HG03175 (cell line): ENCODE results near the gene NSL1.

ENCODE experiments used
- ATAC-seq: cut with Tn5 transposase; IDR thresholded peaks from one replicate; pipeline ENCODE4 v1.9.1; 2021; ENCODE audit warnings: mild to moderate bottlenecking, moderate library complexity; ENCODE audit not compliant: unreplicated experiment

Gene NSL1, protein sequence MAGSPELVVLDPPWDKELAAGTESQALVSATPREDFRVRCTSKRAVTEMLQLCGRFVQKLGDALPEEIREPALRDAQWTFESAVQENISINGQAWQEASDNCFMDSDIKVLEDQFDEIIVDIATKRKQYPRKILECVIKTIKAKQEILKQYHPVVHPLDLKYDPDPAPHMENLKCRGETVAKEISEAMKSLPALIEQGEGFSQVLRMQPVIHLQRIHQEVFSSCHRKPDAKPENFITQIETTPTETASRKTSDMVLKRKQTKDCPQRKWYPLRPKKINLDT

DNA sequence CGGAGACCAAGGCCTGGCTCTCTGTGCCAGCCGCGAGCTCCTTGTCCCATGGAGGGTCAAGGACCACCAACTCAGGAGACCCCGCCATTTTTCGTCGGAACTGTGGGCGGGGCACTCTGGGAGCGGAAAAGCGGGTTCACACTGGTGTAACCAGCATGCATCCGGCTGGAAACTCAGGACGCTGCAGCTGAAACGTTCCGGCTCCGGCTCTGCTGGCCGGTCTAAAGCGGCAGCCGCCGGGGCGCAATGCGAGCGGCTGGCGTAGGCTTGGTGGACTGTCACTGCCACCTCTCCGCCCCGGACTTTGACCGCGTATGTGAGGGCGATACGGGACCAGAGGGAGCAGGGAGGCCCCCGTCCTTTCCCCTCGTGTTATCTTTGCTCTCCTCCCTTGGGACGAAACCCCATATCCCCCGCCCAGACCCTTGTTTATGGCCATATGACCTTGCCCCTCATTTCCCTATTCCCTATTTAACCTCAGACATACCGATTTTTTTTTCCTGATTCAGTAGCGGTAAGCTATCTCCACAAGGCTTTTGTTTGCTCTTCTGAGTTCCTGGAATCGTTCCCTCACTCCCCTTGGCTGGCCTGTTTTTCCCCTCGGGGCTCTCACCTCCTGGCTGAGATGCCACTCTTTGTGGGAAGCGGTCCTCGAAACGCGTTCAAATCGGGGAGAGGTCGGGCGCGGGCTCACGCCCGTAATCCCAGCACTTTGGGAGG lies at the start of gene NSL1, which contains the start of gene TATDN3:
Gene NSL1, minus strand, starts transcription at position 102 of the 720 bp plus-strand sequence. Its CDS starts 14 bp downstream, at position 88.
Gene TATDN3, plus strand, starts transcription at position 219 of the 720 bp plus-strand sequence. Its CDS starts 28 bp downstream, at position 247.
- peak; percentile 61 for ATAC-seq

GRCh38 chr1:212838145-212838544 lies 46.6 kb upstream of the NSL1 start:
- no peak for ATAC-seq

DNA sequence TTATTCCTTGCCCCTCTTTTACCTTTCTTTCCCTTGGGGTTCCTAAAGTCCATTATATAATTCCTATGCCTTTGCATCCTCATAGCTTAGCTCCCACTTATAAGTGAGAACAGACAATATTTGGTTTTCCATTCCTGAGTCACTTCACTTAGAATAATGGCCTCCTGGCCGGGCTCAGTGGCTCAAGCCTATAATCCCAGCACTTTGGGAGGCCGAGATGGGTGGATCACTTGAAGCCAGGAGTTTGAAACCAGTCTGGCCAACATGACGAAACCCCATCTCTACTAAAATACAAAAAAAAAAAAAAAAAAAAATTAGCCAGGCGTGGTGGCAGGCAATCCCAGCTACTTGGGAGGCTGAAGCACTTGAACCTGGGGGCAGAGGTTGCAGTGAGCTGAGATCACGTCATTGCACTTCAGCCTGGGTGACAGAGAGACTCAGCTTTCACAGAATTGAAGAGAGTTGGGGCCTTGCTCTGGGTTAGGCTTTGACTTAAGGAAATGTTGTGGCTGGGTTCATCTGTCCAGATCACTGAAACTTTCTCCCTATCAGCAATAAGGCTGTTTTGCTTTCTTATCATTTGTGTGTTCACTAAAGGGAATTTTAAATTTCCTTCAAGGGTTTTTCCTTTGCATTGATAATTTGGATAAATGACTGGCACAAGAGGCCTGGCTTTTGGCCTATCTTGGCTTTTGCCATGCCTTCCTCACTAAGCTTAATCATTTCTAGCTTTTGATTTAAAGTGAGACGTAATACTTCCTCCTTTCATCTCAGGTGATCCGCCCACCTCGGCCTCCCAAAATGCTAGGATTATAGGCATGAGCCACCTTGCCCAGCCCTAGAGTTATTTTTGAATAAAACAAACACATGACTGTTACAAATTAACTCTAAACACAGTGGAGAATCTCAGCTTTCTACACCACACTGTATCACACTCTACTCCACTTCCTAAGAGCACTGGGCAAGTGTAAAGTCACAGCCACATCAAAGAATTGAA lies 41.9 kb upstream of the NSL1 start:
- ATAC-seq, result peak; percentile 82

DNA sequence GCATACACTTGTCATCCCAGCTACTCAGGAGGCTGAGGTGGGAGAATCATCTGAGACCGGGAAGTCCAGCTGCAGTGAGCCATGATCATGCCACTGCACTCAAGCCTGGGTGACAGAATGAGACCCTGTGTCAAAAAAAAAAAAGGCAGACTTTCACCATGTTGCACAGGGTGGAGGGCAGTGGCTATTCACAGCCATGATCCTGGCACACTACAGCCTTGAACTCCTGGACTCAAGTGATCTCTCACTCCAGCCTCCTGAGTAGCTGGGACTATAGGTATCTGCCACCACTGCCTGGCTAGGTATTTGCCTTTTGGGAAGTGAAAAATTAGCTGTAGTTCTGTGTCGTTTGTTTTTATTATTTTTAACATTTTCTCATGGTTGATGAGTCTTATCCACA lies 36.8 kb upstream of the NSL1 start:
- ATAC-seq, result no peak

GRCh38 chr1:212827831-212828278 lies 36.3 kb upstream of the NSL1 start:
- ATAC-seq, result no peak

- ATAC-seq, result no peak
These were observed 35.7 kb upstream of the NSL1 start for GRCh38 chr1:212827171-212827776.

DNA sequence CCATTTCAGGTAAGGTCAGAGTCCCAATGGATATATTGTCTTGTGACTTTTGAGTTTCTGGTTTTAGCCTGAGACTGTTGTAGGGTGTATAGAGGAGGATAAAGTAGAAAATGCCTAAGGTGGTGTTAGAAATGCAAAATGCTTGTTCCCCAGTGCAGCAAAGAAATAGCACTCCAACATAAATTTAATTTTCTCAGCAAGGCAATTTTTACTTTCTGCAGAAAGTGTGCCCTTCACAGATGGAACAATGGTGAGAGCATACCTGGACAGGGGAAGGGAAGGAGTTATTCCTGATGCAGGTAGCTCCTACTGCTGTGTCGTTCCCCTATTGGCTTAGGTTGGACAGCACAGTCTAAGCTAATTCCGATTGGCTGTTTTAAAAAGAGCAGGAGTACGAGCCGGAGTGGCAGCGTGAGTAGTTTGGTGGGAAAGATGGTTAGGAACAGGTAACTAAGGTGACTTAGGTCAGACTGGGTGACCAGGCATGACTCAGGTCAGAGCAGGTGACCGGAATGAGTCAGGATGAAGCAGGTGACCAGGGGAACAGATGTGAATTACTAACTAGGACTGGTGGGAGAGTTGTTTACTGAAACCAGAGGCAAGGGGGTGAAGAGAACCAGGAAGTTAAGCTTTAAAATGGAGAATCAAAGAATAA lies 34.3 kb upstream of the NSL1 start:
- no peak for ATAC-seq

DNA sequence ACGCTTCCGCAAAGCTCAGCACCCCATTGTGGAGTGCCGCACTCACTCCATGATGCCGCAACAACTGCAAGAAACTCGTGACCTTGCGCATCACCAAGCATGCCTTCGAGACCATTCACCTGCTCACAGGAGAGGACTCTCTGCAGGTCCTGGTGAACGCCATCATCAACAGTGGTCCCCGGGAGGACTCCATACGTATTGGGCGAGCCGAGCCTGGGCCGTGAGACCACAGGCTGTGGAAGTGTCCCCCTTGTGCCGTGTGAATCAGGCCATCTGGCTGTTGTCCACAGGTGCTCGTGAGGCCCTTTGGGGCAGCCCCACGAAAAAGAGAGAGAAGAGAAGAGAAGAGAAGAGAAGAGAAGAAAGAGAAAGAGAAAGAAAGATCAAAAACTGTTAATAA lies 32.6 kb upstream of the NSL1 start:
- no peak for ATAC-seq

DNA sequence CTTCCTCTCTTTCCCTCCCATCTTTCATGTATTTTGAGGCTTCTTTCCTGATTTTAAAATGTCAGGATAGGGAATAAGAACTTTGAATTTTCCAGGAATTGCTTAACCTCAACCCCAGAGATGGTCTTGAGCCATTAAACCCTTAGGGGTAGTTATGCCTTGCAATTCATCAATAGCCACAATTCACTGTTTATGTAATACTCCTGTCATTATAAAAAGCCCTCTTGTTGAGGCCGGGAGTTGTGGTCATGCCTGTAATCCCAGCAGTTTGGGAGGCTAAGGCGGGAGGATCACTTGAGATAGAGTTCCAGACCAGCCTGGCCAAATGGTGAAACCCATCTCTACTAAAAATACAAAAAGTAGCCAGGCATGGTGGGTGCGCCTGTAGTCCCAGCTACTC lies 31.4 kb upstream of the NSL1 start:
- ATAC-seq, result no peak

DNA sequence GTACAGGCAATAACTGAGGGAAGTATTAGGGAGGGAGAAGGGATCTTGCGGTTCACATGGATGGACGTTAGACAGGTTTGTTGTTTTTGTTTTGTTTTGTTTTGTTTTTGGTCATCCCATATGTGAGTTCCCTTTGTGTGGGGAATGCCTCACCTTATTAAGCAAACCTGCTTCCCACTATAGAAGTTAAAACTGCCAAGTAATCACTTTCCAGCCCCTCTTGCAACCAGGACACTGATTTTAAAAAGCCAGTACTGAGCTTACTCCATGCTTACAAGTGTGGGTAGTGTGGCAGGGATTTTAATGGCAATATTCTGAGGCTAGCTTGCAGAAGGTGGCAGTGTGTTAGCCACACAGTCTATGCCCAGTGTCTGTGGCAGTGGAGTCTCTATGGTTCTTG lies 29.4 kb upstream of the NSL1 start:
- ATAC-seq, result no peak

DNA sequence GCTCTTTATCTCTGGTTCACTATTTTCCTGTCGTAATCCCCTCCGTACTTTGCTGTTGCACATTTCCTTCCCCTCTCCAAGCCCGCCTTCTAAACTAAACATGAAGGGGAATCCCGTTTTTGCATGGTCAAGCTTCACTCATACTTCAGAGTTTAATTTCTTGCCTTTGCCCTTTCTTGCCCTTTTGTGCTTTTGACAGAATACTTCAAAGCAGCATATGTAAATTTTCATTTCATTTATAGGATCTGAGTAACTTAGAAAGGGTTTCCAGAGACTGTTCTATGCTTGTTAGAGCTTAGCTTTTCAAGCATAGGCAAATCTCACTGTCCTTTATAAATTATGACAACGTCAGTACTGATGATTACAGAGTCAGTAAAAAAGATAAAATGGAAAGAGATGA lies 28.1 kb upstream of the NSL1 start:
- ATAC-seq, result peak; percentile 43

DNA sequence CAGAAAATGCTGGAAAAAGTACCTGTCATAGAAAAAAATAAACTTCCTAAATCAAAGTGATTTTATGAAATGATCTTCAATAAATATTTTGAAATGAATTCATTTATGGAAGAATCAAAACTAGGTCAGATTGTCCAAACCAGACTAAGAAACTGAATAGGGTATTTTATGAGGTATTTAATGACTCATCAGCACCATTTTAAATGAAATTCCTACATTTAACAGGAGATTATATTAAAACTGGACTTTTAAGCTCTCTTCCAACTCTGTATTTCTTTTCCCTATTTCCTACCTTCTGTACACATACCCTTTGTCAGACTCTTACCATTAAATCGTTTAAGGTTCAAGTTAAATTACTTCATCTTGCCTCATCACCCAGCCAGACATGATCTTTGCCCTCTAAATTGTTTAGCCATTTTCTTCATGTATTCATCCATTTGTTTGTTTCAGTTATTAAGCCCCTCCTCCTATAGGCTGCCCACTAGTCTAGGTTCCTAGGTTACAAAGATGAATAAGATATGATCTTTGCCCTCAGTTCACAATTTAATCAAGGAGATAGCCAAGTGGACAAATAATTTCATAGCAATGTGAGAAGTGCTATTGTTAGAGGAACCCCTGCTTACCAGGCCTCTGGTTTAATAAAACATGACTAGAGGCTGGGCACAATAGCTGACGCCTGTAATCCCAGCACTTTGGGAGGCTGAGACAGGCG lies 25.1 kb upstream of the NSL1 start:
- no peak for ATAC-seq

GRCh38 chr1:212814537-212815334 lies 23.2 kb upstream of the NSL1 start:
- no peak for ATAC-seq

DNA sequence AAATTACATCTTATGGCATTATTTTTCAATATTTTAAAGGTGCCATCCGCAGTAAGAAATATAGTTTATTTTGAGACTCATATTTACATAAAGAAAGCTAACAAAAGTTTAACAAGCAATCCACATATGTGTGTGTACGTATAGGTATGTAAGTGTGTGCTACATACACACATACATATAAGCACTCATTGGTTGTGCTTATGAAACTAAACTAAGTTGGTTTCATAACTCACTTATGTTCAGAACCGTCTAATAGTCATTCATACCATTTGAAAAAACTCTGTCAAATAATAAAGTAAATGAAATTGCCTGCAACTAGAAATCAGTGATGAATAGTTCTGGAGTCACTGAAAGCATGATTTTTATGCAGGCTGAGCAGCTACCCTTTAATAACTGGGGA lies 14.2 kb upstream of the NSL1 start:
- ATAC-seq, result no peak

DNA sequence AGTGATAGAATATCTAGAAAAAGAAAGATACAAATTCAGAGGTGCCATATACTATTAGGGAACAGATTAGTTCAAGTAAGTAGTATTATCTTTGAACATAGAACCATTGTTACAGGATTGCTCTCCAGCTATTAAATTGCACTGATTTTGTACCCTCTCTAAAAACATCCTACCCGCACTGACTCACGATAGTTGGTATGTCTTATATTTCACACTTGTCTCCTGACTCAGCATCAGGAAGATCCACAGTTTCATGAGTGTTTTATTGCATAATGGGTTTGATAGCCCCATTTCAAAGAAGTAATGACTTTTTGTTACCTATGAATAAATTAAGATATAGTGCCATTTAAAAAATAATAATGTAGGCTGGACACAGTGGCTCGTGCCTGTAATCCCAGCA lies 6.1 kb upstream of the NSL1 start:
- no peak for ATAC-seq

DNA sequence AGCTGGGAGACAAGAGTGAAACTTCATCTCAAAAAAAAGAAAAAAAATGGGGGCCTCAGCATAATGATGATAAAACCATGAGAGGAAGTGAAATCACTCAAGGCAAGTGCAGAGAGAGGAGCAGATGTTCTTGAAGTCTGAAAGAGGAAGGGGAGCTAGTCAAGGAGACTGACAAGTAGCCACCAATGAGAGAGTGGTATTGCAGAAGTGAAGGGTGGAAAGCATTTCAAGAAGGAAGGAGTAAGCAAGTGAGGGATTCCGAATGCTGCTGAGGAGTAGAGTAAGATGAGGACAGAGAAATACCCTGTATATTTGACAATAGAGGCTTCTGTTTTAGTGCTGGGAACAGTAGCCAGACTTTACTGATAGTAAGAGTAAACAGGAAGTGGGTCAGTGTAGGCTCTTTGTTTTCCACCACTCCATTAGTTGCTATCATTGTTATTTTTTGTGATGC lies 3.0 kb upstream of the NSL1 start:
- peak; percentile 87 for ATAC-seq

DNA sequence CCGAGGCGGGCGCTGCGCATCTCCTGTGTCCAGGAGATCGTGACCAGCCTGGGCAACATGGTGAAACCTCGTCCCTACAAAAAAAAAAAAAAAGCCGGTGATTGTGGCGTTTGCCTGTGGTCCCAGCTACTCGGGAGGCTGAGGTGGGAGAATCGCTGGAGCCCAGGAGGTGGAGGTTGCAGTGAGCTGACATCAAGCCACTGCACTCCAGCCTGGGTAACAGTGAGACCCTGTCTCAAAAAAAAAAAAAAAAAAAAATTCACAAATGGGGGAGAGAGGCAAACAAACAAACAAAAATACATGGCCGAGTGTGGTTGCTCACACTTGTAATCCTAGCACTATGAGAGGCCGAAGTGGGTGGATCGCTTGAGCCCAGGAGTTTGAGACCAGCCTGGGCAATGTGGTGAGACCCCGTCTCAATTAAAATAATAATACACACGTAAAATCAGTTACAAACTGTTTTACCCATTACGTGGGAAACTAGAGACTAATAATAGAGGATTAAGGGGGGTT lies 875 bp upstream of the NSL1 start:
- ATAC-seq, result no peak

GRCh38 chr1:212791261-212791675 lies 309 bp downstream of the NSL1 start:
- ATAC-seq, result peak; percentile 40
